ENCODE data around the gene NAALADL2.
"Not testable (repeated sequence)": the region's sequence is repeated elsewhere in the genome, so short reads cannot be mapped to it uniquely, and the experiment has no call there.

The NAALADL2 gene

DNA sequence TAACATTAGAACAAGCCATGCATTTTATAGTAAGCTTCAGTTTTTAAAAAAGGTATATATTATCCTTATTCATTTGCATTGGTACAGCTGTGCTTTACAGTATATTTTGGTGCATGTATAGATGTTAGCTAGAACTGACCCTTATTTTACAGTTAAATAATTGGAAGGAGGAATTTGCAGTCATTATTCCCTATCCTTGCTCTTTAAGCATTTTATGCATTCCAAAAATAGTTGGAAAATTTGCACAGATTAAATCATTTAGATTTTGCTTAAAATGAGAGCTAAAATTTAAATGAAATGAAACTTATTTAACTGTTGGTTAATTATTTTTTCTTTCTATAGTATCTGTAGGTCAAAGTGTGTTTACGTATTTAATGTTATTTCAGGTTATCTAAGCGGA is 667.1 kb downstream of the NAALADL2 start:
- no peak for DNase-seq

DNA sequence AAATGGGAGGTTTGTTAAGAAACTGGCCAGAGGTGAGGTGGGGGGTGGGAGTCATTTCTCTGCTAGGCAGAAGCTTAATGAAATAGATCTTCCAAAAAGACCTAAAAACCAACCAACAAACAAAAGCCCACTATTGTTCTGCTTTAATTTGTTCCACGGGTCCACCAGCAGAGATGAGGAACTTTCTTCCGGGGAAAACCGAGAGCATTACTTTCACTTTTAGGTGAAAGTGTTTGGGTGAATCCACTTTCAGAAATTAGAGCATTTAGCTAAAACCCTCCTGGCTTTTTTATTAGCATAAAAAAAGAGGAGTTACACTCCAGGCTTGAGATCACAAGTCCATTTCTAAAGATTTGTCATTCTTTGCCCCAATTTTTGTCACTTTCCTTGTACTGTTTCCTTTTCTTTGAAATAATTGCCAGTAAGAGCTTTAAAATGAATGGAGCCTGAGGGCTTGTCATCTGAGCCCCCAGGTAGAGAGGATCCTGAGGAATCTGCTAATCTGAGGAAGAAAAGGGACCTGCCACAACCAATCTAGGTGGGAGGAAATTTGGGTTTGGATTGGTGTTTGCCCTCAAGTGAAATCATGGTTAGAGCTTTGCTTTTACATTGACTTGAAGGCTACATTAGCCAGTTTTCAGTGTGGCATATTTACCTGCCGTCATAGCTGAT is 667.6 kb downstream of the NAALADL2 start:
- DNase-seq: no peak

DNA sequence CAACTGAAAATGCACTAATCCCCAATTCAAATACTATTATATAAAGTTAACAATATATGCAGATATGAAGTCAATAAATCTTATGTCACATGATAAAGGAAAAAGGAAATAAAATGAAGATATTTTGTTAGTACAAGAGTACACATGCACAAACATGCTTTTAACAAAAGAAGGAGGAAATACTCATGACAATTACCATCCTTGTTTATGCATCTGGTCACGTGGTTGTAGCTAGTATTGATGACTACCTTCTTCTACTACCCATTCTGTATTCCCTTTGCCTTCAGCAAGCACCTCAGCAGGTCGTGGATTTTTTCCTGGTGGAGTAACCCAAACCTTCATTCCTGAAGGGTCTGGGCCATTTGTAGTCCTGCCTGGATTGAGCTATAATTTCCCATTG is 669.6 kb downstream of the NAALADL2 start:
- DNase-seq: not testable (repeated sequence)

DNA sequence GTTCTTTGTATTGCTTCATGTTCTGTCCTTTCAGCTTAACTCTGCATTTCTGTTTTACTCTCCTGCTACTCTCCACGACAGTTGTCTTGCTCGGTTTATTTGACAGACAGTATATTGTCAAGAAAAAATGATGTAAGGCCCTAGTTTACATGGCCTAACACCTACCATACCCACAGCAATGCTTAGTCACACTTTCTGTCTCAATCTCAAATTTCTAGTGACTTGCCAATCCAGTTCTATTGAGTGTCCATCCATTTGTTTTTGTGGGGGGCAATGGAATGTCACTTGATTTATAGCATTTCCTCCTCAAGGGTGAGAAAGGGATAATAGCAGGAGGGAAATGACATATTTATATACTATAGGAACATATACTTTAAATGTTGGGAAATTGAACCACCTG is 676.2 kb downstream of the NAALADL2 start:
- DNase-seq: no peak

DNA sequence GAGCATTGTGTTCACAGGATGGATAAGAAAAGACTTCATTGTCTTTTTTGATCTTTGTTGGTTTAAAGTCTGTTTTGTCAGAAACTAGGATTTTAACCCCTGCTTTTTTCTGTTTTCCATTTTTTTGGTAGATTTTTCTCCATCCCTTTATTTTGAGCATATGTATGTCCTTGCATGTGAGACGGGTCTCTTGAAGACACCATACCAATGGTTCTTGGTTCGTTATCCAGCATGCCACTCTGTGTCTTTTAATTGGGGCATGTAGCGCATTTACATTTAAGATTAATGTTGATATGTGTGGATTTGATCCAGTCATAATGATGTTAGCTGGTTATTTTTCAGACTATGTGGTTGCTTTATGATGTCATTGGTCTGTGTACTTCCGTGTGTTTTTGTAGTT is 687.0 kb downstream of the NAALADL2 start:
- DNase-seq: no peak

DNA sequence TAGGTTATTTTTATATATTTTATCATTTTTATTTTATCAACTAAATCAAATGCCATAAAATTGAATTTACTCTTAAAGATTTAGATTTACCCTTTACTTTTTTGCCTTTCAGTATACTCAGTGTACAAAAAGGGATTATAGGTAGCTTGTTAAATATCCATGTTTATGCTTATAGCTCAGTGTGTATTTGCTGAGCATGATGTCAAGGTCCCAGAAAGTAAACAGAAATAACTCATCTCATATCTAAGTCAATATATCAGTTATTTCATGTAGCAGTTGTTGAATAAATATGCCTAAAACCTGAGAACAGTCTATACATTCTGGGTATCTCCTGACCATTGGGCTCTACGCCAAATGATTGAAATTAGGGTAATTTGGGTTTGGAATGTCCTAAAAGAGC is 693.8 kb downstream of the NAALADL2 start:
- DNase-seq: no peak

DNA sequence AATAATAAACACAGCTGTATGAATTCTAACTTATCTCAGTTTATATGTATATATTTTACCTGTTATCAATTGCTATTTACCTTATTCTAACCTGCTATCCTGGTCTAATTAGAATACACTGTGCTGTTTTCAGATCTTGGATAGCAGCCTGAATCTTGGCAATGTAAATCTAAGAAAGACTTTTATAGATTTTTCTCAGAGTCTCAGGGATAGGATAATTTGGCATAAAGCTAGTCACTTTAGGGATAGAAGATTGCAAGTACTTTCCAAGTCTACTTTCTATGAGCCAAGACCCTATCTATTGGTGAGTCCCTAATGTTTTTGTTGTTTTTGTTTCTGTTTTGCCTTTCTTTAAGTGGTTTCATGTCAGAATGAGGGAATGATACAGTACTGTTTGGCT is 695.7 kb downstream of the NAALADL2 start:
- DNase-seq: no peak

DNA sequence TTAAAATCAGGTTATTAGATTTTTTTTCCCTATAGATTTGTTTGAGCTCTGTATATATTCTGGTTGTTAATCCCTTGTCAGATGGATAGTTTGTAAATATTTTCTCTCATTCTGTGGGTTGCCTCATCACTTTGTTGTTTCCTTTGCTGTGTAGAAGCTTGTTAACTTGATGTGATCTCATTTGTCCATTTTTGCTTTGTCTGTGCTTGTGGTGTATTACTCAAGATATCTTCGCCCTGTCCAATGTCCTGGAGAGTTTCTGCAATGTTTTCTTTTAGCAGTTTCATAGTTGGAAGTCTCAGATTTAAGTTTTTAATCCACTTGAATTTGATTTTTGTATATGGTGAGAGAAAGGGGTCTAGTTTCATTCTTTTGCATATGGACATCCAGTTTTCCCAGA is 699.1 kb downstream of the NAALADL2 start:
- DNase-seq: no peak

DNA sequence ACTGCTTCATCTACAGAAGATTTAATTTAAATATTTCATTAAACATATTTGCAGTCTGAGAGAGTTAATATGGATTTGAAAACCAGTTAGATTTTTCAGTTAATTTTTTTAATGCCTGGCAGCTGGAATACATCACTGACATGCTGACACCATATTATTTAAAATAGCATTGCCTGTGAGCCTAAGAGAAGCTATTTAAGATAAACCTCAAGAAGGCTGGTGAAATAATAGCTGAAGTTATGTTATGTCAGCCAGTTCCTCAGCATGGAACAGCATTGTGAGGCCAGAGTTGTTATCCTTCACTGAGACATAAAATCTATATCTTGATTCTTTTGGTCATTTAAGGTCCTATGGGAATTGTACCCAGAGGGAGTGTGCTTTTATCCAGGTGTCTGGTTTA is 705.2 kb downstream of the NAALADL2 start:
- no peak for DNase-seq

DNA sequence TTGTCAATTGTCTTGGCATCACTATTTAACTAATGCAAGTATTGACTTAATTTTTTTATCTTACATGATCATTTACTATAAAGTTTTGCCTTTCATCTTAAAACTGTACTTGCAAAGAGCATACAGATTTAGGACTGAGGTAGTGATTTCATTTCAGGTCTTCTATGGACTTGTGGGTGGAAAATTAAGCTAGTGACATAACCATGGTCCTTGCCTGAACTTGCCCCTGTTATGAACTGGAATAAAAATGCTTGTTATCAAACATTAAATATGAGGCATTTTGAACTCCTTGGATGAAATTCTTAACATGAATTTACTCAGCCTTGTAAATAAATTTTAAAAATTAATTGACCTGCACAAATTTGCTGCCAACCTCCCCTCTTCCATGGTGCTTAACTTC is 712.0 kb downstream of the NAALADL2 start:
- no peak for DNase-seq

DNA sequence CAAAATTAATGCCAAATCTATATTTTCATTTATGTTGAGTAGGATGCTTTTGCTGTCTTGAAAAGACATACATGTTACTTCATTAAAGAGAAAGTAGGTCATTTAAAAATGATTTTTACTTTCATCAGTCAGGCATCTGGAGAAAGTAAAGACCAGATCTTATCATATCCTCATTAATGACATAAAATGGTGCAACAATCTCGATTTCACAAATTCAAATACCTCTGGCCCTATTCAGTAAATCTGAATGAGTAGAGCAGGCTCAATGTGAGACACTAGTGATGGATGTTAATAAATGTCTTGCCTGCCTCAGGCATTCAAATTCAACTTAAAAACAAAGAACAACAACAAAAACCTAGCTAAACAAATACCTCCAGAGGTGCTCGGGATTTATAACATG is 714.1 kb downstream of the NAALADL2 start:
- DNase-seq: no peak

DNA sequence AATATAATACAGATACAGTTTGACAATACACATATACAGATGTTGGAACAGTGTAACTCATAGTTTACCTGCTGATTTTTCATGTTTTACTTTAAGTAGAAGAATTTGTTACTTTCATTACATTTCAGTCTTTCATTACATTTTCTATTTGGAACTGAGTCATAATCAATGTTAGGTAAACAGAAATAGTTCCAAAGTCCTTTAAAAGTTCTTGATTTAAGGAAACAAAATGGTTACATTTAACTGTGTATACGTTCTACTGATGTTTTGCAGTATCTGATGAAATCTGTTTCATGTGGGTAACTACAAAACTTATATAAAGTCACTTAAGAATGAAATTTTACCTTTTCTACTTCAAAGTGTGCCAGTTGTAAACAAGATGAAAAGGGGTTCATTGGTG is 721.2 kb downstream of the NAALADL2 start:
- no peak for DNase-seq

DNA sequence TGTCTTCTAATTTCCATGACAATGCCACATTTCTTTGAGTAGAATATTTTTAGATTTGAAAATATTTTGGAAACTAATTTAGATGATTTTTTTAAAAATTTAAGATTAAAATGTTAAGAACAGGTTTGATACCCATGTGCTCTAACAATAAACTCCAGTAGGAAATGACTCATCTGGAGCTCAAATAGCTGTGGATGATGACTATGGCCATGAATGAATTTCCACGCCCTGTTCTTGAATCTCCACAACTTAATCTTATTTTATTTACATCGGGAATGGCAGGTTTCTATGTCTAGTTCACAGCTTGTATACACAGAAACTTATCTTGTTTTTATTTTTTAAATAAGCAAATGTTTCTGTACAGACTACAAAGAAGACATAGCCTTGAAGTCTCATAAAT is 726.8 kb downstream of the NAALADL2 start:
- no peak for DNase-seq

DNA sequence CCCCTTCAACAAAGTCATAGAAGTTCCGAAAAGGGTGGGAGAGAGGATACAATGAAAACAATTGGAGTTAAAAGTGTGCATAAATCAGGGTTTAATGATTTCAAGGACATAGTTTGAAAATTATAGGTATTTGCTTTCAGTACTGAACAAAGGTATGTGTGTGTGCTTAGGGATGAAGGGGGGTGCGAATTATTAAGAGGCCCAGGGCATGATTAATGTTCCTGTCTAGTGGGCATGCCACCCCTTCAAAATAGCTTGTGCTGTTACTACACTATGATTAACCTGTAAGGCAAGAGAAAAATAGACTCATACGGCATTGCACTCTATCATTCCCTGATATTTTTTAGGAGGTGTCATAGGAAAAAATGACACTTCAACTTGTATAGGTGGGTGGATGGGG is 731.6 kb downstream of the NAALADL2 start:
- peak; percentile 16 for DNase-seq

DNA sequence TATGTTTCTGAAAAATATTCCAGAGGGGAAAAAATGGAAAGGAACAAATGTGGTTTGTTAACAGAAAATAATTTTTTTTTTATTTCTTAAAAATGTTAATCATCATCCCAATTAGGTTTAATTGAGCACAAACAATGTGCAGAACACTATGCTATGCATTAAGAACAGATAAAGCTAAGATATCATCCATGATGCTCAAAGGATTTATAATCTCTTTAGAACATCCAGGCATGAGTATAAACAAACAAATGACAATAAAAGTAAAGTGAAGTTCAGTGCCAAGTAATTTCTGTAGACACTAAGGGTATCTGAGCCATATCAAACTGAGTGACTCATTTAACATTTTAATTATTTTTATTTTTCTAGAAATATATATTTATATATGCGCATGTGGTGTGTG is 732.2 kb downstream of the NAALADL2 start:
- DNase-seq: no peak

DNA sequence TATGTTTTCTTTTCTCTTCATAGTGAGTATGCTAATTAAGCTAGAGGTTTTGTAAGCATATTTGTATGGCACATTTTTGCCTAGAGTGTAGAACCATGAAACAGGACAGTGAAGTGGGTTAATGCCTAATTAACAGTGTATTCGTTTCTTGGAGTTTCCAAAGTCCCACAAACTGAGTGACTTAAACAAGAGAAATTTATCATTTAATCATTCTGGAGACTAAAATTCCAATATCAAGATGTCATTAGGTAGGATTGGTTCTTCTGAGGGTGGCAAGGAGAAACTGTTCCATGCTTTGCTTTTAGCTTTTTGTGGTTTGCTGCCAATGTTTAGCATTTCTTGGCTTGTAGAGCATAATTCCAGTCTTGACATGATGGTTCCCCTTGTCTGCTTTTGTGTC is 734.2 kb downstream of the NAALADL2 start:
- DNase-seq: no peak

DNA sequence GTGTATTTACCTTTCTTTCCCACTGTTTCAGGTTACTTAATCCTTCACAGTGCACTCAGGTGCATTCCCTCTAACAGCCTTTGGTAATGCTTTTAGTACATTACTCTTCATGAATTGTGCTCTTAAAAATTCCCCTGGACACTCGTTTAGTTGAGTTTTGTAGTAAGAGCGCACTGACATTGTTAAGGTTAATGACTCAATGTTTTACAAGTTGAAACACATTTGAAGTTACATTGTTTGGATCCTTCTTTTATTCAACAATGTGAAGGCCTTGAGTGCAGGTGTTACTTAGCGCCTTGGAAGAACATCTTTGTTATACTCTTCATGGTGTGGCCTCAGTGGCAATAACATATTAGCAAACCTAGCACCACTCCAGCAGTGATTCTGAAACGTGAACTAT is 739.6 kb downstream of the NAALADL2 start:
- DNase-seq: peak; percentile 4

DNA sequence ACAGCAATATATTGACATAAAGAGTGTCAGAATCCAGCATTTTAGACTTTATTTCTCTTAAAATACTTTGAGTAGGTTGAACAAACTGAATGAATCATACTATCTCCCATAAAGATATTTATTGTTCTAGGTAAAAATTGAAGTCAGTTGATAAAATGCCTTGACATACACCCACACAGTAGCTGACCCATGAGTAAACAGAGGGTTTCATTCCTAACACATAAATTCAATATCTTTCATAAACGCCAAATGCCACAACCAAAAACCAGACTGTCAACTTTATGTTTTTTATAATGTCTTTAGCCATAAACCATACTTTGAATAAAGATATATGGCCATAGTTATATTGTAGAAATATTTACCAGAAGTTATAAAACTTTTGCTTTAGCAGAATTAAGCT is 742.4 kb downstream of the NAALADL2 start:
- no peak for DNase-seq

DNA sequence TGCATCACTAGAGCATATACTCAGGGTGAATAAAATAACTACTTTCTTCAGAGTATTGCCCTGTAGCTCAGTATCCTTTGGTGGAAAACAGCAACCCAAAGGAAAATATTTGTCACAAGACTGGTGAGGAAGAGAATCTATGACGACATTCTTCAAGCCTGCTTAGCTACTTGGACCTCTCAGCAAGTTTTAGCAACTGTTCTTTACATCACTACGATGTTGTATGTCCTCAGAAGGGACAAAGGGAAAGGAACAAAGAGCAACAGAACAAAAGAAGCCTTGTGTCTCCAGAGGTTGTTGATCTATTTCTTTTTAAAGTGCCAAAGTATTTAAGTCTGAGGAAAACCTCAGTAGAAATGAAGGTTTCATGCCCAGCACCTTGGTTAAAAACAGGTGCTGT is 746.7 kb downstream of the NAALADL2 start:
- no peak for DNase-seq

DNA sequence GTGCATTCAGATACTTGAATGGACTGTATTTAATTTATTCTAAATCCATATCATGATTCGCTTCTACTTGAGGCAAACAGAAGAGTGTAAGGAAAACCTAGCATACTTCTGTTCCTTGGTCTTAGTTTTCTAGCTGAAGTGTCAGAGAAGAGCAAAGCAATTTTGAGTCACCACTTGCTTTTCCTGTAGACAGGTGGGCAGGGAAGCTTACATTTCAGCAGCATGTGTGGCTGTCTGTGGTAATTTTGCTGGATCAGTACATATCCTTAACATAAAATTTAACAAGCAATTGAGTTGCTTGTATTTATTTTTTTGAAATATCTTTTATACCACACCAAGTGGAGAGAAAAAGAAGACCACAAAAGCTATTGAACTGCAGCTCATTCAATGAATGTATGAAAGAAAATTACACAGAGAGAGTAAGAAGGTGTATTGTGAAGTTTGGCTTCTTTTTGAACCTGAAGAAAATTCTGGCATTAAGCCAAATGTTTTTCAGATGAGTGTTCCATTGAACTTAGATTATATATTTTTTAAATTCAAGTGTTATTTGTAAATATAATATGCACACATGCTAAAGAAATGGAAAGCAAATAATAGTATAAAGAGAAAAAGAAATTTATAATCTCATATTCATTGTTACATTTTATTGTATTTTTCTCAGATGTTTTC is 747.6 kb downstream of the NAALADL2 start:
- peak; percentile 62 for DNase-seq

DNA sequence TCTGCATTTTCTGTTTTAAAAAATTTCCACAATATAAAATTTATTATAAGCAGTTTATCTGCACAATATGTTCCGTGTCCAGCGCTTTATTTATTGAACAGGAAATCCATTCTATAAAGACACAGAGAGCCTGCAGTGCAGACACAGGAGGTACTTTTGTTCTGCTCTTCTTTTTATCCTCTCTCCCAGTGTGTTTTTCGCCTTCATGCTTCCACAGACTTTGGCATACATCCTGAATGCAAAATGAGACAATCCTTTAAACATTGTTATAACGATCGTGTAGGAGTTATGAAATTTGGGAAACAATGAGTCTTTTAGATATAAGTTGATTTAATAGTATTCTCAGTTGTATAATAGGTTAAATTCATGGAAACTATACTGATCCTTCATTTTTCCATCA is 749.2 kb downstream of the NAALADL2 start:
- peak; percentile 90 for DNase-seq

DNA sequence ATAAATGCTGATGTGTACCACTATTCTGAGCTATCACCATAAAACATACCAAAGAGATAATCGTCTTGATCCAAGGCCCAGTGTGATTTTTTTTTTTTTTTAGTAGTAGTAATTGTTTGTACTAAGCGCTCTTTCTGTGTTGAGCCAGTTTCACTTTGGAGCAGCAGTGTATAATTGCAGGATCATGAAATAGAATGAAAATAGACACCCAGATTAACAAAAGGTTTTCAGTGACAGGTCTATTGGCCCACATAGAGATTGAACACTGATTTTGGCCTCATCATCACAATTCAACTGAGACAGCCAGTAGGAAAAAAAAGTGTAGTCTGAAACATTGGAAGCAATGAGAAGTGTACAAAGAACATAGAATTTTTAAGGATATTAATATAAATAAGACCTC is 749.8 kb downstream of the NAALADL2 start:
- DNase-seq: peak; percentile 72

DNA sequence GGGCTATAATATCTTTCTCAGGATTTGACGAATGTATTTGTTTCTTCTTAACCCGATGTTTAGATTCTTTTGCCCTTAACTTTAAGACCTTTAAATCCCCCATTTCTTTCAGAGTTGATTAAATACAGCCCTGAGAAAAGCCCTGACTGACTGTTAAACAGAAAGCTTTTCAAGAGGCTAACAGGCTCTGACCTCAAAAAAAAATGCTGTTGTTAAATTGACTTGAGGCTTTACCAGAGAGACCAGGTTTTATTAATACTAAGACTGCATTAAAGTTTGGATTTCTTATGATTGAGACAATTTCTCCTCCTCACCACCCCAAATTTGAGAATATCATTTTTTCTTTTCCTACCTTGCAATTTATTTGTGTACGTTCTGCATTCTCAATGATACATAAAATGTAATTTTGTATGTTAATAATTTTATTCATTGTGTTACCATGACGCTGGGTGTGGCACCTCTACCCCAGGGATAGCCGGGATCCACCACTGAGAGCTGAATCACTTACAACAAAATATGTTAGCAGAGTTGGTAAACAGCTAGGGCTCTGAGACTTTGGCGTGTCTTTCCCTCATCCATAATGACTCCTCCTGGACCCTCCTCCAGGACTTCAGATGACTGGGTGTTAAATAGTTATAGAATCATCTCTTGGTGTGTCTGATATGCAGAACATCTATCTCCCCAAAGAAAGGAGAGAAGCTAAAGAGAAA is 753.5 kb downstream of the NAALADL2 start:
- no peak for DNase-seq

DNA sequence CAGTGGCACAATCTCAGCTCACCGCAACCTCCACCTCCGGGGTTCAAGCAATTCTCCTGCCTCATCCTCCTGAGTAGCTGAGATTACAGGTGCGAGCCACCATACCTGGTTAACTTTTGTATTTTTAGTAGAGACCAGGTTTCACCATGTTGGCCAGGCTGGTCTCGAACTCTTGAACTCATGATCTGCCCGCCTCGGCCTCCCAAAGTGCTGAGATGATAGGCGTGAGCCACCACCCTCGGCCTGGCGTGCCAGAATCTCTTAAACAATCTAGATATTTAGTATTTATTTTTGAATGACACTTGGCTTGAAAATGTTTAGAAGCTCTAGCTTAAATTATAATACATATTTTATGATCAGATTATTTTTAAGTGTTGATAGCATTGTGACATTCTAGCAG is 755.0 kb downstream of the NAALADL2 start:
- DNase-seq: not testable (repeated sequence)

All from NCI-H146 (cell line).